GM21528 (cell line): ENCODE results near the gene MAP3K20.

Experiments
- ATAC-seq: cut with Tn5 transposase; IDR thresholded peaks from one replicate; pipeline ENCODE4 v1.9.1; 2021; ENCODE audit warnings: mild to moderate bottlenecking, moderate library complexity; ENCODE audit not compliant: unreplicated experiment, low FRiP score

The MAP3K20 gene

DNA sequence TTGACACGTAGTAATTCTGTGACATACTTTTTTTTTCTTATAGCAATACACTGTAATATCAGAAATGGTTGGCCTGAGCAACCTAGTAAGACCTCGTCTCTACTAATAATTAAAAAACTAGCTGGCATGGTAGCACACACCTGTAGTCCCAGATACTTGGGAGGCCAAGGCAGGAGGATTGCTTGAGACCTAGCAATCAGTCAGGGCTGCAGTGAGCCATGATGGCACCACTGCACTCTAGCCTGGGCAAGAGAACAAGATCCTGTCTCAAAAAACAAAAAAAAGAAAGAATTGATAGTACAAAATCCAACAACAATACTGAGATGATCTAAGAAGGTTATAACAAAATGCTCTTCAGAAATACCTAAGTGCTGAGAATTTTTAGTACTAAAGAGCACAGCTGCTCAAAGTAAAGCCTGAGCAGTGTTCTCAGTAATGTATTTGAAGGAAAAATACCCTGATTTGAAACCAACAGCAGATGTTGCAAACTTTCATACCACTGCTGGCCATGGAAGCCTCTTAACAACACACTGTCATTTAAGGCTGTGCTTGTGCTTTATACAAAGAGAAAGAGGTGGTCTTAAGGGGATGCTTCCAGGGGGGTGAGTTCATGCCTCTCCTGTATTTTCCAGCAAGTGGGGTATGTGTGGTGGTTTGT, 146.4 kb downstream of the MAP3K20 start:
- peak; percentile 79 for ATAC-seq

DNA sequence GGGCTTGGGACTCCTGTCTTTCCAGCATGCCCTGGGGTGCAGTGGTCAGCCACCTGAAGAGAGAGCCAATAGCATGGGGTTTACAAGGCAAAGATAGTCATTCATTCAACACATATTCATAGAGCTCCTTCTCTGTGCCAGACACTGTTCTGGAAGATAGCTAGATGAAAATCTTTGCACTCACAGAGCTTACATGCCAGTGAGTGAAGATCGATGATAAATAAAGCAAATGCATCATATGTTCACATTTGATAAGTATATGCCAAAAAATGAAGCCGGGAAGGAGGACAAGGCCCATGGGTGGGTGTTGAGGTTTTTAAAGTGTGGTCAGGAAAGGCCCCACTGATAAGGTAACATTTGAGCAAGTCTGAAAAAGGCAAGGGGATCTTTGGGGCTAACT, 148.2 kb downstream of the MAP3K20 start:
- no peak for ATAC-seq

DNA sequence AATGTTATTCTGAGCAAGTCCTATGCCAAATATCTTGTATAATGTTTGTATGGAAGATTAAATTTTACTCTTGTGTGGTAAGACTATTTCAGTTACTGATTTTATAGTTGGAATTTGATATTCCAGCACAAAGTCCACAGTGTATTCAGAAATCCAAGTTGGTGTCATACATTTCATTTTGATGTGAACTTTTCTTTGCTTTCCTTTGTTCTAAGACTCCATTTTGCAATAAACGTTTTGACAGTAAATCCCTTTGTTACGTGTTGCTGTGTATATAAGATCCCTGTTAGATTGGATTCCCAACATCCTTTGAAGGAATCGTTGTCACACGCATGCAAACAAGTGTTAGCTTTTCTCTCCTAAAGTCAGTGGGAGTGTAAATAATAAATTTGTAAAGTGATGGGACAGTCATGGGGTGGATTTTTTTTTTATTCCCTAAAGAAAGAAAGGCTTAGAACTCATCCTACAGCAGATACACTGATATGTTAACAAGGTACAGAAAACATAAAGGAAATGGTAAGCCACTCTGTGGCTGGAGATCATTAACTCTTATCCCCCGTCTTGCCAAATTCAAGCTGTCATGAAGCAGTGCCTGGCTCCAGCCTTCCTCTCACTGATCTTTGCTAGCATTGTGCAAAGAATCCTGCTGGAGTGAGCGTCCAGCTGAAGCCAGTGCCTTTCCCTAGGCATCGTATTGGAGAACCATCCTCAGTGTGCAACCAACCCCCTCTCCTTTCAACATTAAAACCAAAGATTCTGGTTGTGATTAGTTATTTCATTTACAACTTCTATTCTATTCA, 151.5 kb downstream of the MAP3K20 start:
- ATAC-seq: no peak

DNA sequence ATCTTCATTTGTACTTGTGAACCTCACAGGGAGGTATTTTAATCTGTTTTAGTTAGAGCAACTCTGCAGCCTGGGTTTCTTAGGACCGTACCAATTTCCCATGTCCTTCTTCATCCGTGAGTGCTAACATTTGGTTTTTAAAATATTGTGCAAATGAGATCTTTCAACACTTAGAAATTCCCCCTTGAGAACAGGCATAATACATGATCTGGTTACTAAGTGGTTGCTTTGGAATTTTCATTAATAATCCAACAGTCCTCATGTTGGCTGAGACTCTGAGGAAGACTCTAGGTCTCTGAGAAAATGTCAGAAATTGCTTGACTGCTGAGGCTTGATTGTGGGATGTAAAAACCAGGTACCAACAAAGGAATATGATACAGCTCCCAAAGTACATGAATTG, 153.4 kb downstream of the MAP3K20 start:
- no peak for ATAC-seq

DNA sequence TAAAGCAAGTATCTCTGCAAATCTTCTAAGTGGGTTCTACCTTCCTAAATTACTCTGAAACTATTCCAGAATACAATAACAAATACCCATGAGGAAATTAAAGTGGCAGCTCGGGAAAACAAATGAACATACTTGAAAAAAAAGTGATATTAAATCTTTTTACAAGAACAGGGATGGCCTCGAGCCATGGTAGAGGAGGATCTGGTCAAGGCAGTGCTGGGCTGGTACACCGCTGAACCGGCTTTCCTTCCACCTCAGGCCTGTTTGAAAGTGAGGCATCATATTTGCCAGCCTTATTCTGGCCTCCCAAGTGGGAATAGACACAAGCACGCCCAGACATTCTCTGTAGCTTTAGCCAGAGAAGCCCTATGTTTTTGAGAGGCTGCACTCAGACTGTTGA, 154.5 kb downstream of the MAP3K20 start:
- ATAC-seq: no peak

DNA sequence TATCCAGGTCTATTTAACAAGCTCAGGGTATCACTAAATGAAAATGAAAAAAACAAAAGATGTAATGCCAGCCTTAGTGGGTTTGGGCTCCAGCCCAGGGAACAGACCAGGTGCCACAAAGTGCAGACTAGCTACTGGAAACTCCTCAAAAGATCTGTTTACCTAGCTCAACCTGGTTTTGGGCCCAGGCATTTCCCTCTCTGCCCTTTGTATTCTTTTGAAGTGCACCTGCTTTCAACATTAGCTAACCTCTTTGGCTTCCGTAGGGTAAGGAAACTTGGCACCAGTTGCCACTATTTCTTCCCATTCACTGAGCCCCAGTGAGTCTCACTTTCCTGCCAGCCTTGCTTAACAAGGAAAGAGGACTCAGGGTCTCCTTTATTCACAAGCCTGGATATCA, 155.4 kb downstream of the MAP3K20 start:
- no peak for ATAC-seq

DNA sequence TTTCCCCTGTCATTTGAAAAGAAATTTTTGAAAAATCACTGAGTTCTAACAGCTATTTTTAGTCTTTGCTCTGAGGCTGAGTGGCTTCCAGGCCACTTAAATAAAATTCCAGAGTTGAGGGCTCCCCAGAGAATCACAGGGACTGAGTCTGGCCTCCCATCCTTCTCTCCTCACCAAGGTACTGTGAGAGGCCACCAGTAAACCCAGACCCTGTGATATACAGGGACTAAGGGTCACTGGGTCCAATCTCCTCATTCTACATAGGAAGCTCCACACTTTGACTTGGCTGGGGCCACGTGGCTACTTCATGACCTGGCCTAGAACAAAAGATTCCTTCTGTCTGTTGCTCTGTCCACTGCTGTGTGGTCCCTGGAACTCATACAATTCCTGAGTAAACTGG, 155.8 kb downstream of the MAP3K20 start:
- ATAC-seq: no peak

DNA sequence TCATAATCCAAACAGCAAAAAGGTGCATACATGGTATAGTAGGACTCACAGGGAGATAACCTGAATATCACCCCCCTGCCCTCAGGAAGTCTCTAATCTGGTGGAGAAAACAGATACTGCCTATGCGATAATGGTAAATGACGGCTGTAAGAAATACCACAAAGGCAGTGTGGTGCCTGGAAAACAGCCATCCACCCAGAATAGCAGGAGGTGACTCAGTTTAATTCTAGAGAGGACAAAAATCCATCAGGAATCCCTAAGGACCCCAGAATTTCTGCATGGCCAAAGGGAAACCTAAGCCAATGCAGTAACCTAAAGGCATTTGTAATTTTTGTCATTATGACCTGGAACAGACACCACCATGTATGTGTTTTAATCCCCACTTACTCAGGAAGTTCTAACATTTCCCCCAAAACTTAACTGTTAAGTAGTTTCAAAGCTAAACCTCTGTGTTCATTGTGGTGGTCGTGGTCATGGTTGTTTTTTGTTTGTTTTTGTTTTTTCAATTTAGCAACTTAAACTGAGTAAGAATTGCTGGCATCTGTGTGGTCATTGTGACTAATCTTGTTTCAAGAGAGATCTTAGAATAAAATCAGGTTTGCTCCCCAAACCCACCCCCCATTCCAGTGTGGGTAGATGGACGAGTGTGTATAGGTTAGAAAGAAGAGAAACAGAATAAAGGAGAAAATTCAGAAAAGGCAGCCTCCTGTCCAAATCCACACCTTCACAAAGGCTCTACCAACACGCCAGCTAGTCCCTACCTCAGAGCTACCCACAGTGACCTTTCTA, 157.5 kb downstream of the MAP3K20 start:
- ATAC-seq: no peak

DNA sequence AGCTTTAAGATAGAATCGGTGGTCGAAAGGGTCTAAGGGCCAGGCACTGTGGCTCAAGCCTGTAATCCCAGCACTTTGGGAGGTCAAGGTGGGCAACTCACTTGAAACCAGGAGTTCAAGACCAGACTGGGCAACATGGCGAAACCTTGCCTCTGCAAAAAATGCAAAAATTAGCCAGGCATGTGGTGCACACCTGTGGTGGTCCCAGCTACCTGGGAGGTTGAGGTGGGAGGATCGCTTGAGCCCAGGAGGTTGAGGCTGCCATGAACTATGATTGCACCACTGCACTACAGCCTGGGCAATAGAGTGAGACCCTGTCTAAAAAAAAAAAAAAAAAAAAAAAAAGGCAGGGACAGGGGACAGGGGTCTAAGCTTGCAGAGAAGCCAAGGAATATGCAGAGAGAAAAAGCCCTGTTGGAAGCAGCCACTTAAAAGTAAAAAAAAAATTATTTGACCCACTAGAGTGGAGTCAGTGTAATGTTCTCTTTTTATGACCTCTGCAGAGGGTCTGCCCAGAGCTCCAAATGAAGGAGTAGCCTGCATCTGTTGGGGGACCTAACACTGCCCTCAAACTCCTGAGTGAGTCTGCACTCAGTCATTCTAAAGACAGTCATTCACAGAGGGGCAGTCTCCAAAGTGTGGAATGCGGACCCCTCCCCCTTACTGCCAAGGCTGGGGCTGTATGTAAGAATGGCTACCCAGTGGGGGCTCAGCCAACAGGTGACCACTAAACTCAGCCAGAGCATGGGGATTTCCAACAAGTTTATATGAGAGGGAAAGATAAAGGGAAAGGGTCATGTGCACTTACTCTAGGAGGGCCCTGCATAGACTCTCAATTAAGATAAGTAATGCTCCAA, 160.5 kb downstream of the MAP3K20 start:
- ATAC-seq: no peak

DNA sequence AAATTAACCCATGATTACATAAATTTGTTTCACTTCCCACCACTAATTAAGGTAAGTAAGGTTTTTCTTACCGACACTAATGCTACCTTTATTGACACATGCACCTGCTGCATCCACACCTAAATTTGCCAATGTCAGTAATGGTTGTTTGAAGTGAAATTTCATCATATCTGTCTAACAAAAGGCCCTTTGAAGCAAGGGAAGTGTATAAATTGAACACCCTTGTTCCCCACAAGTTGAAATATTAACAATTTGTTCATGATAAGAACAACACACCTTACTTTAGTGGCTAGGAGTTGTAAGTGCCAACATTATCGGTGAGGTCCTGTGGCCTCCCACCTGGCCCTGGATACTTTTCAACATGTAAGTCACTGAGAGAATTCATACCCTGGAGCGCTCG, 162.7 kb downstream of the MAP3K20 start:
- ATAC-seq: no peak

DNA sequence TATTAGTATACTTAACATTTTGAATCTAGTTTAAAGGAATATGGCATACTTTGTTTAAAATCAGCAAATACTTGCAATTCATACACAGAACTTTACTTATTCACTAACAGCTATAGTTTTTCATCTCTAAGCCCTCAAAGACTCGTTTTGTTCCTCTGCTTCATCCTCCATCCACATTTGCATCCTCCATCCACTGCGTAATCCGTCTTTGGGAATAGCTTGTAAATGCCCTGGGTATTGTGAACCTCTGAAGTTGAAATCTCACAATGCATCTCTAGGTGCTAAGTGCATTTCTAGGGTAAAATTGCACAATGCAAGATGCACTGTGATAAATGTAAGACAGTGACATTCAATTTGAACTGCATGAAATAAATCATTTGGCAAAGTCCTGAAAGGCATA, 163.2 kb downstream of the MAP3K20 start:
- ATAC-seq: no peak

DNA sequence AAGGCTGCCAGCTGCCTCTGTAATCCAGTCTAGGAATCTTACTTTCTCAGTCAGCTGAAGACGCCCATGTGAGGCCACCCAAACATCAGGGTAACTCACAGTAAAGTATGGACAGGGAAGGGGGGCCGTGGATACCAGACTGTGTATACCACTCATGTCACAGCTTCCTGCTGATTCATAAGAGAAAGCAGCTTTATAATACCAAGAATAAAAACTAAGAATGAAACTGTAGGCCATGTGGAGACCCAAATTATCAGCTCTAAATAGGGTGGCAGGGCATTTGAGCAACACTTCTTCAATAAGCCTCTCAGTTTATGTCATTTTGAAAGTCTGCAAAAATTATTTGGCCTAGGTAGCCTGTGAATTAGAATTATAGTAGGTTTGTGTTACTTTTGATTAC, 164.0 kb downstream of the MAP3K20 start:
- ATAC-seq: peak; percentile 95

DNA sequence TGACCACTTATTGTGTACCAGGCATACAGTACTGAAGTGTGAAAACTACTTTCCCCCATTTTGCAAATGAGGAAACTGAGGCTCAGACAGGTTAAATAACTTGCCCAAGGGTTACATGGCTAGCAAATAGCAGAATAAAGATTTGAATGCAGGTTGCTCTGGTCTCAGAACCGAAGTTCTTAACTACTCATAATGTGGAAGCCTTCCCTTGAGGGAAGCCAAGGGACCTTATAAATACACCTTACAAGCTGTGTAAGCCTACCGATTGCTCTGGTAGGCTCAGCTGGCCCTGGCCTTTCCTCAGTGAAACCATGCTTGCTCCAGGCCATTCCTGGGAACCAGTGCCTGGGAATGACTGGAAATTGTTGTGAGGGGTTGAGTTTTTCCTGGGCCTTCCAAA, 164.4 kb downstream of the MAP3K20 start:
- ATAC-seq: peak; percentile 43

DNA sequence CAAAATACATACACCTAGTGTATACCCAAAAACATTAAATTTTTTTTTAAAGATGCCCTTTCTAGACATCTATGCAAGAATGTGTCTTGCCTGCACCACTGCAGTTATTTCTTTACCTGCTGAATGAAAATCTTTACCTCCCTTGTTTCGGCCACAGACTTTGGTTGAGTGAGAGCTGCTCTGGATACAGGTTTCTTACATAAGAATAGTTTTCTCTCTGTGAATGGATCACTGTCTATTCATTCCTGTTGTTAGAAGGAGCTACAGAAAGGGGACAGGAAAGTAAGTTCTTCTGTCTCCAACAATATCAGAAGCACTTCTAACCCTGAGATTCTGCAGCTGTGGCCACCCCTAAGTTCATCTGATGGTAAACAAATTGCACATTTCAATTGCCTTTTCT, 166.0 kb downstream of the MAP3K20 start:
- no peak for ATAC-seq

DNA sequence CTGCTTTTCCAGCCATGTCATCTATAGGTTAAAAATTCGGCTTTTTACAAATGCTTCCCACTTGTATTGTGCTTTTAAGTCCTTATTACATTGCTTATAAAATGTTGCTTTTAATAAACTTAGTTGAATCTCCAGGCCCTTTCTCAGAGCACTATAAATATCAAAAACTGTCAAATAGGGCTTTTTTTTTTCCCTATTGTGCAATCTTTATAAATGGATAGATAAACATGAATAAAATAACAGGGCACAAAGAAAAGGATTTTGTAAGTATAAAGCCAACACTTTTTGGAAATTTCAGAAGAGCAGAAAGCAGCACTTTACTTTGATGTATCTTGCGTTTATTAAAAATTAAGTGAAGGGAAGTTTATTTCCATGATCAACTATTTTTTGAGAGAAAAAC, 171.5 kb downstream of the MAP3K20 start:
- no peak for ATAC-seq

DNA sequence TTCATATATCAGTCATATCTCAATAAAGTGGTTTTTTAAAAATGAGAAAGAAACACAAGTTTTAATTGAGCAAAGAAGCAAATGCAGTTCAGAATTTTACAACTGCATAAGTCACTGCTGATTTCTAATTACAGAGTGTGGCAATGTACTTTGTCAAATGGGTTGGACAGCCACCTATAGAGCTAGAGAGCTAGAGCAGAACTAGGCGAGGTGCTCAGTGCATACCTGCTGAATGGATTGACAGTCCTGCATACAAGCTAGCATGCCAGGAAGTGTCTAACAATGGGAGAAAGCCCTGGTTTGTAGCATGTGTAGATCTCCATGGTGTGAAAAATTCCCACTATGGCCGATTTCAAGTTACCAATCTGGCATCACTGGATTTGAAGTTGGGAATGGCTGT, 172.7 kb downstream of the MAP3K20 start:
- ATAC-seq: no peak

DNA sequence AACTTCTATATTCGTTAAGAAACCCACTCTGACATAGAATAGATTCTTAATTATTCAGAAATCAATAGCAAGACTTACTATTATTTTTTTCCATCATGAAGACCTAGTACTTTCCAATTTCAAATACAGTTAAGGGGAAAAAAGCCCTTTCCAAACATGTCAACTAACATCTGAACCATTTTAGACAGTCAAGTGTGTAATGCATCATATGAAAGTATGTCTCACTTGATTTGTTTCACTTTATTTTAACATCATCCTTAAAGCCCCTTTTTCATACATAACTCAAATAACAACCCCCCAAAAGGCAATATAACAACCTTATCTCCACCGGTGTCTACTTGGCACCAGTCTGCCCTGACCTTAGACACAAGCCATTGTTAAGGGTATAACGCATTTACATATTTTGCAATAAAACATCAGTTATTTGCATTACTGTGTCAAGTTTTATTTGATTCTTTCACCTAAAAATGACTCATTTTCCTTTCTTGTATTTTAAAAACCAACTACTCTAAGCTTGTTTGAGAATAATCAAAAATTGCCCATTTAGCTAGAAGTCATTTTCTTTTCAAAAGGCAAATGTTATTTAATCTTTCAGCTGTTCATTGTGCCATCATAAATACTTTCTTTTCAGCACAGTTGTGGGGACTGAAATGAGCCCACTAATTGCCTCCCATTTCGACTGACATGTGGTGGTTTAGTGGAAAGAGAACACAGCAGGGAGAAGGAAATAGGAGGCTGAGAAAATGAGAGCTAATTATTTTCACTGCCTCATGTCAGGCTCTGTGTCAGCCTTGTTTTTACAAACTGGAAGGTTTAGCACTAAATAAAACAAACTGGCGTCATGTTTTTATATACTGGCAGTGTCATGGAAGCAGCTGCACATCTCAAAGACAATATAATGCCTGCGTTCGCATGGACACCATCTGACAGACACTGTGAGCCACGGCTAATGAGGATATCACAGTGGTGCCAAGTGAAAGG, 174.3 kb downstream of the MAP3K20 start:
- ATAC-seq: no peak

DNA sequence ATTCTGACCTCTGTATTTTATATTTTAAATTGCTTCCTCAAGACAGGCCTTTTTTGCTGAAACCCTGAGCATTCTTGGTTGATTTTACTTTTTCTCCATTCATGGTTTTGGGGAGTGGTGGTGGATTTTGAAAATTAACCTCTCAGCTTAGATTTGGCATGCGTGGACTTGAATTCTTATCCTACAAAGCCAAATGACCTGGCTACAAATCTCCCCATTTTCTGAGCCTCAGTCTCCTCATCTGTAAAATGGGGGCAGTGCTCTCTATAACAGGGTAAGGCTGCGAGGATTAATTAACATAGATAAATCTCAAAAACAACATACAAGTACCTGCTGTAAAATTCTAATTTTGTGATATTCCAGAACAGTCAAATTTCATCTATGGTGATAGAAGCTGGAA, 175.6 kb downstream of the MAP3K20 start:
- ATAC-seq: no peak

DNA sequence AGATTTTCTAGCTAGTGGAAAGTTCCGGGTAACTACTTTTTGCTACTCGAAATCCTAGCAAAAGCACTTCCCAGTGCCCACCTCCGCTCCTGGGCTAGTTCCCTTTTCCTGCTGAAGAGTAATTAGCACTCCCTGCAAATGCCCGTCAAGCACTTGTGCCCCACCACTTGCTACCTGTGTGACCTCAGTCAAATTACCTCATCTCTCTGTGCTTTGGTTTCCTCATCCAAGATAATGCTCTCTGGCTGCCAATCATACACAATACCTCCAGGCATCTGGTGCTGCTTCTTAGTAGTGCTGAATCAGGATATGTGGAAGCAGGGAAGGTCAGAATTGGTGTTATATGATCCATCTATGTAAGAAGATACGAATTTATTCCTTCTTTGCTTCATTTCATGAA, 176.9 kb downstream of the MAP3K20 start:
- no peak for ATAC-seq
